ENCODE measurements around the gene KRTAP2-3.
A peak's percentile ranks its signal among the peaks of the same experiment; 100 is the strongest.
"Not testable (repeated sequence)": the region's sequence is repeated elsewhere in the genome, so short reads cannot be mapped to it uniquely, and the experiment has no call there.

KRTAP2-3 gene

GRCh38 chr17:41060052-41060604 lies at the start of gene KRTAP2-3:
KRTAP2-3 (minus strand) TSS chr17:41060114; CDS start chr17:41060050, 64 bp downstream.
- no peak within 1 kb of the TSS for H3K4me3 ChIP-seq (replicated peaks in 1 of 2; ENCODE audit: low read depth in 2 of 2, low read length in 2 of 2)
- peak; percentile 43 to 91 for DNase-seq (ENCODE audit: low read depth in 2 of 2)
- TF ChIP-seq, protein P1, sequence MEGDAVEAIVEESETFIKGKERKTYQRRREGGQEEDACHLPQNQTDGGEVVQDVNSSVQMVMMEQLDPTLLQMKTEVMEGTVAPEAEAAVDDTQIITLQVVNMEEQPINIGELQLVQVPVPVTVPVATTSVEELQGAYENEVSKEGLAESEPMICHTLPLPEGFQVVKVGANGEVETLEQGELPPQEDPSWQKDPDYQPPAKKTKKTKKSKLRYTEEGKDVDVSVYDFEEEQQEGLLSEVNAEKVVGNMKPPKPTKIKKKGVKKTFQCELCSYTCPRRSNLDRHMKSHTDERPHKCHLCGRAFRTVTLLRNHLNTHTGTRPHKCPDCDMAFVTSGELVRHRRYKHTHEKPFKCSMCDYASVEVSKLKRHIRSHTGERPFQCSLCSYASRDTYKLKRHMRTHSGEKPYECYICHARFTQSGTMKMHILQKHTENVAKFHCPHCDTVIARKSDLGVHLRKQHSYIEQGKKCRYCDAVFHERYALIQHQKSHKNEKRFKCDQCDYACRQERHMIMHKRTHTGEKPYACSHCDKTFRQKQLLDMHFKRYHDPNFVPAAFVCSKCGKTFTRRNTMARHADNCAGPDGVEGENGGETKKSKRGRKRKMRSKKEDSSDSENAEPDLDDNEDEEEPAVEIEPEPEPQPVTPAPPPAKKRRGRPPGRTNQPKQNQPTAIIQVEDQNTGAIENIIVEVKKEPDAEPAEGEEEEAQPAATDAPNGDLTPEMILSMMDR (IDR thresholded peaks at IDR 0.05; ENCODE audit: low read depth, low read length): no peak

GRCh38 chr17:41108728-41109386 lies 48.9 kb upstream of the KRTAP2-3 start:
- H3K4me3 ChIP-seq (replicated peaks in 1 of 2; ENCODE audit: low read depth in 2 of 2, low read length in 2 of 2); DNase-seq (ENCODE audit: low read depth in 2 of 2): not testable (repeated sequence)

GRCh38 chr17:41107941-41108450 lies 48.1 kb upstream of the KRTAP2-3 start:
- TF ChIP-seq, protein P1 (IDR thresholded peaks at IDR 0.05; ENCODE audit: low read depth, low read length): no peak
- DNase-seq (ENCODE audit: low read depth in 2 of 2): no peak
- H3K4me3 ChIP-seq (replicated peaks in 1 of 2; ENCODE audit: low read depth in 2 of 2, low read length in 2 of 2): no peak overlapping the region

DNA sequence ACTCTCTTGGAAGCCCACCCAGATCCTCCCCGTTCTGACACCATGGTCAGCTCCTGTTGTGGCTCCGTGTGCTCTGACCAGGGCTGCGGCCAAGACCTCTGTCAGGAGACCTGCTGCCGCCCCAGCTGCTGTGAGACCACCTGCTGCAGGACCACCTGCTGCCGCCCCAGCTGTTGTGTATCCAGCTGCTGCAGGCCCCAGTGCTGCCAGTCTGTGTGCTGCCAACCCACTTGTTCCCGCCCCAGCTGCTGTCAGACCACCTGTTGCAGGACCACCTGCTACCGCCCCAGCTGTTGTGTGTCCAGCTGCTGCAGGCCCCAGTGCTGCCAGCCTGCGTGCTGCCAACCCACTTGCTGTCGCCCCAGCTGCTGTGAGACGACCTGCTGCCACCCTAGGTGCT lies 45.4 kb upstream of the KRTAP2-3 start, which contains the start of gene KRTAP4-9:
KRTAP4-9 (plus strand) TSS at position 43 of the 400 bp plus-strand sequence; CDS start at position 43, 0 bp downstream.
- H3K4me3 ChIP-seq (replicated peaks in 1 of 2; ENCODE audit: low read depth in 2 of 2, low read length in 2 of 2); DNase-seq (ENCODE audit: low read depth in 2 of 2): not testable (repeated sequence)

- H3K4me3 ChIP-seq (replicated peaks in 1 of 2; ENCODE audit: low read depth in 2 of 2, low read length in 2 of 2): not testable (repeated sequence)
- DNase-seq (ENCODE audit: low read depth in 2 of 2): peak in 1 of 2 donors; percentile 50
Observed at GRCh38 chr17:41104386-41105038, 44.6 kb upstream of the KRTAP2-3 start.

GRCh38 chr17:41103896-41104295 lies 44.0 kb upstream of the KRTAP2-3 start:
- no peak overlapping the region for H3K4me3 ChIP-seq (replicated peaks in 1 of 2; ENCODE audit: low read depth in 2 of 2, low read length in 2 of 2)
- peak in 1 of 2 donors; percentile 10 for DNase-seq (ENCODE audit: low read depth in 2 of 2)
- TF ChIP-seq, protein P1 (IDR thresholded peaks at IDR 0.05; ENCODE audit: low read depth, low read length): no peak

DNA sequence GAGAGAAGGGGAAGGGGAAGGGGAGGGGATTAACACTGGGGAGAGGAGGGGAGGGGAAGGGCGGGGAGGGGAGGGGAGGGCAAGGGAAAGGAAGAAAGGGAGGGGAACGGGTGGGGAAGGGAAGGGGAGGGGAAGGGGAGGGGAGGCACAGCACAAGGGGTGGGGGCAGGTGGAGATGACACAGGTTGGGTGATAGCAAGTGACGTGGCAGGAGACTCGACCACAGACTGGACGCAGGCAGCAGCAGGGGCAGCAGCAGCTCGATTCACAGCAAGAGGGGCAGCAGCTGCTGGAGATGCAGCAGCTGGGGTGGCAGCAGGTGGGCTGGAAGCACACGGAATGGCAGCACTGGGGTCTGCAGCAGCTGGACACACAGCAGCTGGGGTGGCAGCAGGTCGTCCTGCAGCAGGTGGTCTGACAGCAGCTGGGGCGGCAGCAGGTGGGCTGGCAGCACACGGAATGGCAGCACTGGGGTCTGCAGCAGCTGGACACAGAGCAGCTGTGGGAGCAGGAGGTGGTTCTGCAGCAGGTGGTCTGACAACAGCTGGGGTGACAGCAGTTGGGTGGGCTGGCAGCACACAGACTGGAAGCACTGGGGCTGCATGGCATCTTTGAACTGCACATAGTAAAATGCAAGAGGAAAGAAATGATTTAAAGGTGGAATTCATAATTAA lies 41.8 kb upstream of the KRTAP2-3 start, which contains the start of gene KRTAP4-16:
KRTAP4-16 (minus strand) TSS at position 624 of the 674 bp plus-strand sequence; CDS start at position 624, 0 bp downstream.
- H3K4me3 ChIP-seq (replicated peaks in 1 of 2; ENCODE audit: low read depth in 2 of 2, low read length in 2 of 2): no peak within 1 kb of the TSS
- TF ChIP-seq, protein P1 (IDR thresholded peaks at IDR 0.05; ENCODE audit: low read depth, low read length): no peak
- no peak for DNase-seq (ENCODE audit: low read depth in 2 of 2)

GRCh38 chr17:41099682-41100480 lies 40.0 kb upstream of the KRTAP2-3 start:
- not testable (repeated sequence) for H3K4me3 ChIP-seq (replicated peaks in 1 of 2; ENCODE audit: low read depth in 2 of 2, low read length in 2 of 2)
- DNase-seq (ENCODE audit: low read depth in 2 of 2): peak; percentile 1 to 46

All from cardiac fibroblast (primary cell).